Fibroblast of lung (primary cell): ENCODE results near the gene P2RY6. TPM values are rescaled to one million over a fixed set of nuclear protein-coding genes. Genes with fewer than 3 reads are reported as not detected.

Source experiments
- DNase-seq, 2 donors: peaks; one replicate each; pipeline versions ENCODE4 v3.0.0 to v3.0.0-alpha.2; 2010; ENCODE audit warnings: low read depth in 2 of 2
- H2AFZ ChIP-seq: 2 replicates; pipeline ENCODE4 v1.5.1; 2012; ENCODE audit warnings: low read length, control low read depth, inconsistent platforms
- H3K27ac ChIP-seq: 2 replicates; pipeline ENCODE4 v1.5.1; 2011; ENCODE audit warnings: low read length, control low read depth; ENCODE audit not compliant: insufficient read depth
- H3K27me3 ChIP-seq: 2 replicates; pipeline ENCODE4 v1.5.1; 2011; ENCODE audit warnings: mild to moderate bottlenecking, low read length; ENCODE audit not compliant: control insufficient read depth, insufficient read depth
- H3K36me3 ChIP-seq: 2 replicates; pipeline ENCODE4 v1.5.1; 2011; ENCODE audit warnings: low read length; ENCODE audit not compliant: control insufficient read depth, insufficient read depth
- H3K4me1 ChIP-seq: 2 replicates; pipeline ENCODE4 v1.5.1; 2011; ENCODE audit warnings: low read length; ENCODE audit not compliant: control insufficient read depth, insufficient read depth; ENCODE audit errors: extremely low read depth
- H3K4me2 ChIP-seq: 2 replicates; pipeline ENCODE4 v1.5.1; 2011; ENCODE audit warnings: low read length, control low read depth; ENCODE audit not compliant: insufficient read depth; ENCODE audit errors: extremely low read depth
- H3K4me3 ChIP-seq, 4 experiments: fragments of 200-600 bp in 1 of 4; sonication (generic) in 1 of 4; replicated peaks in 1 of 4; 2 replicates each; pipeline ENCODE4 v1.5.1; 2011 to 2016; ENCODE audit warnings: low read length in 4 of 4, low read depth in 3 of 4, mild to moderate bottlenecking in 3 of 4, control low read depth in 2 of 4, inconsistent platforms in 1 of 4, mixed read lengths in 1 of 4; ENCODE audit not compliant: insufficient read depth in 1 of 4; ENCODE audit errors: control extremely low read depth in 1 of 4
- H3K79me2 ChIP-seq: 2 replicates; pipeline ENCODE4 v1.5.1; 2012; ENCODE audit warnings: mild to moderate bottlenecking, low read length, inconsistent platforms; ENCODE audit not compliant: control insufficient read depth, insufficient read depth
- H3K9ac ChIP-seq: 2 replicates; pipeline ENCODE4 v1.5.1; 2011; ENCODE audit warnings: mild to moderate bottlenecking, low read length, control low read depth; ENCODE audit not compliant: insufficient read depth
- H3K9me3 ChIP-seq: 2 replicates; pipeline ENCODE4 v1.5.1; 2012; ENCODE audit warnings: low read depth, low read length; ENCODE audit not compliant: control insufficient read depth, insufficient read depth
- H4K20me1 ChIP-seq: 2 replicates; pipeline ENCODE4 v1.5.1; 2011; ENCODE audit warnings: low read length; ENCODE audit not compliant: control insufficient read depth, insufficient read depth; ENCODE audit errors: extremely low read depth
- CTCF ChIP-seq, 2 donors: IDR thresholded peaks in 1 of 2; conservative IDR thresholded peaks in 1 of 2; 1 replicate in 1 of 2; 2 replicates in 1 of 2; pipeline ENCODE4 v1.5.1; 2011 to 2012; ENCODE audit warnings: low read length in 2 of 2, control low read depth in 1 of 2, inconsistent platforms in 1 of 2, low read depth in 1 of 2, mild to moderate bottlenecking in 1 of 2
- EZH2 ChIP-seq: IDR thresholded peaks from 2 replicates; pipeline ENCODE4 v1.5.1; 2012; ENCODE audit warnings: low read length, control low read depth, mild to moderate bottlenecking; ENCODE audit errors: missing control alignments
- polyA plus RNA-seq, 2 donors: library from polyadenylated mRNA; depleted of rRNA in 1 of 2; stranded (reverse) in 1 of 2; unstranded in 1 of 2; fragments of >200 nt; gene quantifications; 2 replicates each; pipeline ENCODE4 v1.2.1, GENCODE V29; 2011 to 2012; ENCODE audit warnings: missing spikeins in 1 of 2
- total RNA-seq: library from RNA; depleted of rRNA; stranded (reverse); fragments of >200 nt; gene quantifications from 2 replicates; pipeline ENCODE4 v1.2.1, GENCODE V29; 2014

P2RY6 gene
- total and polyA plus RNA-seq, 2 donors (not counting 1 experiment from before 2014, with no cell fraction given), result 0.12 to 0.33 TPM

- Histone ChIP-seq H3K4me2 (no peak overlapping the region), H3K27ac (no peak overlapping the region), H3K9me3 (no peaks in the 10 kb centered on the region), H3K27me3 (no peaks in the 10 kb centered on the region), H3K4me3 (no peak overlapping the region), H3K36me3 (no peaks in the 10 kb centered on the region), H3K4me1 (peaks cover 14% of the 10 kb centered on the region), H3K9ac (no peak overlapping the region), H2AFZ (no peak overlapping the region), H4K20me1 (no peaks in the 10 kb centered on the region), H3K79me2 (no peaks in the 10 kb centered on the region)
- TF ChIP-seq CTCF (conservative IDR thresholded peaks at IDR 0.05 in 1 of 2, IDR thresholded peaks at IDR 0.05 in 1 of 2; ENCODE audit: low read depth in 1 of 2, low read length in 2 of 2) (no peak), EZH2 (no peak)
- no peak for DNase-seq
Measured at GRCh38 chr11:73259406-73260126, 12.6 kb upstream of the P2RY6 start.

DNA sequence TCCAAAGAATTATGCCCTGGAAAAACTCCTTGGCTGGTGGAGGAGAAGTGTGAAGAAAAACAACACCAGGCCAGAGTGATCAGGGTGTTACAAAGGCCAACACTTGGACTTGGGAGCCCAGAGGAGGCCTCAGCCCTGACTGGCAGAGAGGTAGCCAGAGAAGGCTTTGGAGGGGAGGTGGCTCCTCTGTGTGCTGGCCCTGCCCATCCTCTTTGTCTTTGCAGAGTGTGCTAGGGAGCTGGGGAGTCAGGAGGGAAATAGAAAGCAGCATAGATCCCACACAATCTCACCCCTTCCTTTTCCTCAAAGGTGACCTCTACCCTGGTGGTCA lies 12.0 kb upstream of the P2RY6 start:
- no peak overlapping the region for H3K4me2 ChIP-seq
- peaks cover 3% of the 10 kb centered on the region for H3K27me3 ChIP-seq
- H3K36me3 ChIP-seq, result no peaks in the 10 kb centered on the region
- H4K20me1 ChIP-seq, result no peaks in the 10 kb centered on the region
- H3K4me3 ChIP-seq, result no peak overlapping the region
- H3K9me3 ChIP-seq, result no peaks in the 10 kb centered on the region
- H3K9ac ChIP-seq, result no peak overlapping the region
- DNase-seq, result no peak
- H3K27ac ChIP-seq, result no peak overlapping the region
- no peak for TF ChIP-seq EZH2
- TF ChIP-seq CTCF (conservative IDR thresholded peaks at IDR 0.05 in 1 of 2, IDR thresholded peaks at IDR 0.05 in 1 of 2; ENCODE audit: low read depth in 1 of 2, low read length in 2 of 2), result no peak
- peaks cover 14% of the 10 kb centered on the region for H3K4me1 ChIP-seq
- no peaks in the 10 kb centered on the region for H3K79me2 ChIP-seq
- no peak overlapping the region for H2AFZ ChIP-seq

GRCh38 chr11:73262851-73263495 lies 9.2 kb upstream of the P2RY6 start:
- Histone ChIP-seq H3K27ac (no peak overlapping the region), H3K27me3 (peaks cover 14% of the 10 kb centered on the region), H3K79me2 (no peaks in the 10 kb centered on the region), H2AFZ (no peak overlapping the region), H3K36me3 (no peaks in the 10 kb centered on the region), H3K9ac (no peak overlapping the region), H3K4me3 (no peak overlapping the region), H3K9me3 (no peaks in the 10 kb centered on the region), H3K4me2 (no peak overlapping the region), H4K20me1 (no peaks in the 10 kb centered on the region), H3K4me1 (peaks cover 6% of the 10 kb centered on the region)
- DNase-seq, result peak; percentile 17 to 40
- TF ChIP-seq EZH2 (no peak), CTCF (conservative IDR thresholded peaks at IDR 0.05 in 1 of 2, IDR thresholded peaks at IDR 0.05 in 1 of 2; ENCODE audit: low read depth in 1 of 2, low read length in 2 of 2) (no peak)
